Thyroid gland (tissue), 4 donors: ENCODE data around the gene BTN1A1.

Experiments used
- CTCF ChIP-seq, 6 experiments: fragments of 200-600 bp in 3 of 6; fragments of 450-650 bp in 3 of 6; sonication (generic) in 3 of 6; IDR thresholded peaks; one replicate each; pipeline ENCODE4 v1.5.1; 2016 to 2019; ENCODE audit warnings: antibody characterized with exemption in 6 of 6, mild to moderate bottlenecking in 2 of 6, inconsistent platforms in 1 of 6, moderate library complexity in 1 of 6
- POLR2A ChIP-seq, 2 donors: fragments of 450-650 bp; IDR thresholded peaks; one replicate each; pipeline ENCODE4 v1.6.1; 2017; ENCODE audit warnings: antibody characterized with exemption in 2 of 2, mild to moderate bottlenecking in 2 of 2, moderate library complexity in 1 of 2

- TF ChIP-seq CTCF (IDR thresholded peaks at IDR 0.05) (no peak), POLR2A (IDR thresholded peaks at IDR 0.05) (no peak)
These were observed 25.7 kb downstream of the BTN1A1 start for GRCh38 chr6:26525838-26526237.
